Gastrocnemius medialis (tissue), 4 donors: Measurements from ENCODE around the gene EFHD2.

Experiments
- POLR2A ChIP-seq, 2 donors: fragments of 450-650 bp; IDR thresholded peaks; one replicate each; pipeline ENCODE4 v1.6.1; 2017; ENCODE audit warnings: antibody characterized with exemption in 2 of 2, mild to moderate bottlenecking in 2 of 2, moderate library complexity in 2 of 2
- TF ChIP-seq, protein P1 (sequence below), 5 experiments: fragments of 450-650 bp in 3 of 5; fragments of 200-600 bp in 2 of 5; sonication (generic) in 2 of 5; IDR thresholded peaks in 4 of 5; conservative IDR thresholded peaks in 1 of 5; 1 replicate in 4 of 5; 2 replicates in 1 of 5; pipeline ENCODE4 v1.5.1; 2016 to 2019; ENCODE audit warnings: antibody characterized with exemption in 5 of 5, mild to moderate bottlenecking in 3 of 5, moderate library complexity in 3 of 5

DNA sequence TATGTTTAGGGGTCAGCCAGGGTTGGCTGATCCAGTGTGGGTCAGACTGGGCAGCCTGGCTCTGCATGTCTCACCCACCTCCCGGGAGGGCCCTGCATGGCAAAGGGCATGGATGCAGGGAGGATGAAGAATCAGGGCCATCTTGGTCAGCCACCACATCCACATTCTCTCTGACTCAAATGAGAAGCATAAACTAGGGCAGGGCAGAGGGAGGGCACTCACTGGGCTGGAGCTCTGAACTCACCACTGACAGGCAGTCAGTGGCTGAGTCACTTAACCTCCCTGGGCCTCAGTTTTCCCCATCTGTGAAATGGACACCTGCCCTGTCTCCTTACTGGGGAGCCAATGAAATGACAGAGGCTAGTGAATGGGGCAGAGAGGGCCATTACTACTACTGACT, 42.5 kb downstream of the EFHD2 start:
- TF ChIP-seq, protein P1, sequence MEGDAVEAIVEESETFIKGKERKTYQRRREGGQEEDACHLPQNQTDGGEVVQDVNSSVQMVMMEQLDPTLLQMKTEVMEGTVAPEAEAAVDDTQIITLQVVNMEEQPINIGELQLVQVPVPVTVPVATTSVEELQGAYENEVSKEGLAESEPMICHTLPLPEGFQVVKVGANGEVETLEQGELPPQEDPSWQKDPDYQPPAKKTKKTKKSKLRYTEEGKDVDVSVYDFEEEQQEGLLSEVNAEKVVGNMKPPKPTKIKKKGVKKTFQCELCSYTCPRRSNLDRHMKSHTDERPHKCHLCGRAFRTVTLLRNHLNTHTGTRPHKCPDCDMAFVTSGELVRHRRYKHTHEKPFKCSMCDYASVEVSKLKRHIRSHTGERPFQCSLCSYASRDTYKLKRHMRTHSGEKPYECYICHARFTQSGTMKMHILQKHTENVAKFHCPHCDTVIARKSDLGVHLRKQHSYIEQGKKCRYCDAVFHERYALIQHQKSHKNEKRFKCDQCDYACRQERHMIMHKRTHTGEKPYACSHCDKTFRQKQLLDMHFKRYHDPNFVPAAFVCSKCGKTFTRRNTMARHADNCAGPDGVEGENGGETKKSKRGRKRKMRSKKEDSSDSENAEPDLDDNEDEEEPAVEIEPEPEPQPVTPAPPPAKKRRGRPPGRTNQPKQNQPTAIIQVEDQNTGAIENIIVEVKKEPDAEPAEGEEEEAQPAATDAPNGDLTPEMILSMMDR (IDR thresholded peaks at IDR 0.05 in 4 of 5, conservative IDR thresholded peaks at IDR 0.05 in 1 of 5), result no peak
- no peak for TF ChIP-seq POLR2A (IDR thresholded peaks at IDR 0.05)
